Aortic smooth muscle cell (primary cell): ENCODE measurements around the gene GNAZ. TPM values are rescaled to one million over a fixed set of nuclear protein-coding genes. Genes with fewer than 3 reads are reported as not detected.

Experiments used
- total RNA-seq: library from RNA; depleted of rRNA; stranded (reverse); fragments of >200 nt; gene quantifications from 2 replicates; pipeline ENCODE4 v1.2.3, GENCODE V29; 2014

GNAZ gene
- total RNA-seq = 1.8 and 2.8 TPM in 2 replicates

DNA sequence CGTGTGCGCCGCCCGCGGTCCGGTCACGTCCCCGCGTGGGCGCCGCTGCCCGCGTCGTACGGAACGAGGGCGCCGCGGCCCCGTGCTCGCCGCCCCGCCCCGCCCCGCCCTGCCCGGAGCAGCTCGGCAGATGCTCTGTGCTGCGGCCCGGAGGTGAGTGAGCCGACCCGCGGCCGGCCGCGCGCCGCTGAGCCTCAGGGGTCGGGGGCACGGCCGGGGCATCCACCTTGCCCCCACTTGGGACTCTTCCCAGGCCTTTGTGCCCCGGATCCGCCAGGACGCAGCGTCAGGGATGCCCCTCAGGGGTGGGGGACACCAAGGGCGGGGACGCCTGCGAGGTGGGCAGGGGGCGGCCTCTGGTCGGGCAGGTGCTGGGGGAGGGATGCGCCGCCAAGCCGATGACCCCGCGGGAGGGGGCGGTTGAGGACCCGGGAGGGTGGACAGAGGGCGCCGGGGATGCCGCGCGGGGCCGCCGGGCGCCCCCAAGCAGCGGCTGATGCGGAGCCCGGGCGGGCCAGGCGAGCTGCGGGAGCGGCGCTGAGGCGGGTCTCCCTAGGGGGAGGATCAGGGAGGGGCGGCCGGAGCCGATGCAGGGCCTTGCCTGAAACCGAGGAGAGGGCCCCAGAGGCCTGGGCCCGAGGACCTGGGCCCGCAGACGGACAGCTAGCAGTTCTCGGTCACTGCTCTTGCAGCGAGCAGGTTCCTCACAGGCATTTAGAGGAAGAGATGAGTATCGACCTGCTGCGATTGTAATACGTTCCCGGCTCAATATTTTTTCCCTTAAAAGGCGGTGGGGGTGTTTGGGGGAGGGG is at the start of gene GNAZ:
TSS of gene GNAZ (plus strand) at position 102 of the 812 bp plus-strand sequence. CDS start 25,177 bp downstream, outside the sequence.

DNA sequence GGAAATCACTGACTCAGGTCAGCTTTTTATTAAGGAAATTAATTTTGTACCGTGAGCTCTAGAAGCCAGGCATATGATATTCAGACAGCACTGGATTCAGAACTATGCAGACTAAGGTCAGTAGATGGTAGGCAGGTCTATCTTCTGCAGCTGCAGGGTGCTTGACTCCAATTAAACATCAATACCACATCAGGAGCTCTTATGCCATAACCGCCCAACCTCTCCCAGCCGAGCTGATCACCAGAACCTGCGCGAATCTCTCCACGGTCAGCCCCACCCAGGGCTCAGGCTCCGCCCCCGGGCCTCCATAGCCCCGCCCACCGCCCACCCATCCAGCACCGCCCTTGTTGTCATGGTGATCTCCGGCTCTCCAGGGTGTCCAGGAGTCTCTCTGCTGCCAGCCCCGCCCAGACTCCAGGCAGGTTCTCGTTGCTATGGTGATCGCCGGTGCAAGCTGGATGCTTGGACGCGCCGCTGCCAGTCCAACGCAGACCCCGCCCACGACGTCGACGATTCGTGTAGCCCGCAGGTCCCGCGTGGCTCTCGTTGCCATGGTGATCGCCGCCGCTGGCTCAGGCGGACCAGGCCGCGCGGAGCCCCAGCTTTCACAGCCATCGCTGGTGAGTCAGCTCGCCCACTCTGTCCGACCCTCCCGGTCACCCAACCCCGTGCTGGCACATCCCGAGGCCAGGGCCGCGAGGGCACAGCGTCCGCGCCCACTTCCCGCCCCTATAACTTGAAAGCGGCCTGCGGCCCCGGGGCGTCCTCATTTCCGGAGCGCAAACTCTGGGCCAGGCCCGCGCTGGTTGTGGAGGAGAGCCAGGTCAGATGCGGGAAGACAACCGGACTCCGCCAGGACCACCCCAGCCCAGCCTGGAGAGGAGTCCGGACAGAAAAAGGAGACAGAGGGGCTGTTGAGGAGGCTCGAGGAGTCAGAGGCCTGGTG is 74.9 kb downstream of the GNAZ start, which contains the start of gene RAB36:
TSS of gene RAB36 (plus strand) at position 546 of the 946 bp plus-strand sequence. CDS start 1,140 bp downstream, outside the sequence.

Other genes starting within 250 kb of the GNAZ start
- not detected in 2 replicates for gene IGLL5, start 182.7 kb upstream of the GNAZ start, total RNA-seq
- 0.25 and 0.26 TPM in 2 replicates for gene RSPH14, start 71.5 kb downstream of the GNAZ start, total RNA-seq
- gene RAB36, start 75.0 kb downstream of the GNAZ start, total RNA-seq = 3.4 and 3.8 TPM in 2 replicates
- gene BCR, start 110.0 kb downstream of the GNAZ start, total RNA-seq = 65.6 and 76.4 TPM in 2 replicates